Upper lobe of left lung (tissue), 4 donors: ENCODE data around the gene SMYD2.

Experiments used
- CTCF ChIP-seq, 6 experiments: fragments of 450-650 bp in 4 of 6; fragments of 200-600 bp in 2 of 6; sonication (generic) in 2 of 6; IDR thresholded peaks; one replicate each; pipeline ENCODE4 v1.5.1; 2016 to 2019; ENCODE audit warnings: antibody characterized with exemption in 6 of 6
- EP300 ChIP-seq, 4 donors: sonication (generic); formaldehyde crosslinking; IDR thresholded peaks; one replicate each; pipeline ENCODE4 v1.5.1; 2017; ENCODE audit warnings: antibody characterized with exemption in 4 of 4, control low read depth in 2 of 4
- POLR2A ChIP-seq, 4 donors: fragments of 450-650 bp; IDR thresholded peaks; one replicate each; pipeline ENCODE4 v1.5.1; 2016 to 2017; ENCODE audit warnings: antibody characterized with exemption in 4 of 4, mild to moderate bottlenecking in 2 of 4
- POLR2AphosphoS5 ChIP-seq, 2 donors: sonication (generic); formaldehyde crosslinking; IDR thresholded peaks; one replicate each; pipeline ENCODE4 v1.5.1; 2017; ENCODE audit warnings: antibody characterized with exemption in 2 of 2

- TF ChIP-seq CTCF (IDR thresholded peaks at IDR 0.05) (no peak), EP300 (IDR thresholded peaks at IDR 0.05) (no peak), POLR2A (IDR thresholded peaks at IDR 0.05) (no peak), POLR2AphosphoS5 (IDR thresholded peaks at IDR 0.05) (no peak)
Measured at GRCh38 chr1:214360525-214361164, 79.7 kb downstream of the SMYD2 start.
